K562 (cell line): ENCODE data around the gene TMTC2.

Experiments
- BMI1 ChIP-seq: fragments of 150-350 bp; IDR thresholded peaks from 2 replicates; pipeline ENCODE4 v1.6.1; 2014; ENCODE audit warnings: low read length
- CREB1 ChIP-seq, 2 experiments: sonication (generic) in 1 of 2; formaldehyde crosslinking in 1 of 2; IDR thresholded peaks; 2 replicates each; pipeline versions ENCODE4 v1.6.1 to v1.8.0; 2012 to 2022; ENCODE audit warnings: inconsistent platforms in 1 of 2, mild to moderate bottlenecking in 1 of 2, missing genetic modification reagents in 1 of 2, moderate library complexity in 1 of 2
- EWSR1 ChIP-seq: fragments of 450-650 bp; IDR thresholded peaks from 2 replicates; pipeline ENCODE4 v1.6.1; 2018; ENCODE audit warnings: borderline replicate concordance, mild to moderate bottlenecking, low read depth, moderate library complexity; ENCODE audit not compliant: partially characterized antibody
- MAZ ChIP-seq, 2 experiments: fragments of 450-650 bp in 1 of 2; sonication (generic) in 1 of 2; formaldehyde crosslinking; IDR thresholded peaks in 1 of 2; conservative IDR thresholded peaks in 1 of 2; 2 replicates each; pipeline versions ENCODE4 v1.4.0 to v1.5.0; 2020; ENCODE audit warnings: mild to moderate bottlenecking in 1 of 2, missing genetic modification reagents in 1 of 2
- MYC ChIP-seq, 2 experiments: fragments of 250-450 bp in 1 of 2; sonication (Bioruptor Pico) in 1 of 2; IDR thresholded peaks; 2 replicates each; pipeline versions ENCODE4 v1.5.1 to v1.6.1; 2012 to 2021; ENCODE audit warnings: low read depth in 2 of 2, borderline replicate concordance in 1 of 2, improper control_type of control experiment in 1 of 2, low read length in 1 of 2, mild to moderate bottlenecking in 1 of 2, moderate library complexity in 1 of 2
- POLR2A ChIP-seq: fragments of 450-650 bp; conservative IDR thresholded peaks from 2 replicates; pipeline ENCODE4 v1.6.1; 2016
- RB1 ChIP-seq: fragments of 450-650 bp; IDR thresholded peaks from 2 replicates; pipeline ENCODE4 v1.6.1; 2017; ENCODE audit warnings: low read depth, mild to moderate bottlenecking
- SRSF9 ChIP-seq: fragments of 200-400 bp; formaldehyde crosslinking; IDR thresholded peaks from 2 replicates; pipeline ENCODE4 v1.6.1; 2017; ENCODE audit warnings: low read depth, low read length, borderline replicate concordance
- ZNF766 ChIP-seq: fragments of 200-800 bp; sonication (Bioruptor generic); conservative IDR thresholded peaks from 2 replicates; pipeline ENCODE4 v1.6.1; 2016; ENCODE audit warnings: missing genetic modification characterization, missing compliant biosample characterization
- ZNF785 ChIP-seq: fragments of 250-450 bp; sonication (Bioruptor Pico); IDR thresholded peaks from 2 replicates; pipeline ENCODE4 v1.4.0; 2020; ENCODE audit warnings: mild to moderate bottlenecking
- TF ChIP-seq, protein P1 (sequence below): IDR thresholded peaks from 2 replicates; pipeline ENCODE4 v1.6.1; 2011; ENCODE audit not compliant: insufficient read length; ENCODE audit errors: extremely low read depth

DNA sequence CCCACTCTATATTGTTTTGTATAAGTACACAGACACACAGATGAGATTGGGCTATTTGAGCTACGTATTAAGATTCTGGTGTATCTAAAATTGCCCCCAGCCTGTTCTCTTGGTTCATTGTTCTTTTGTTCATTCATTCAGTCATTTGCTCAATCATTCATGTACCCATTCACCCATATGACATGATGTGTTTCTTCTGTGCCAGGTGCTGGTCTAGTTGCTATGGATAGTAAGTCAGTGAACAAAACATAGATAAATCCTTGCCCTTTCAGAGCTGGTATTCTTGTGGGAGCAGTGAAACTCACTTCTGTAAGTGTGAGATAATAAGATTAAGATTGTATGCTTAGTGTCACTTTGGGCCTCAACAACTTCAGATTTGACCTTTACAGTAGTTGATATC, 191.3 kb downstream of the TMTC2 start:
- TF ChIP-seq EWSR1, result no peak
- no peak for TF ChIP-seq ZNF785 (CRISPR knock-in tag)
- TF ChIP-seq ZNF766 (CRISPR knock-in tag), result no peak
- no peak for TF ChIP-seq POLR2A
- no peak for TF ChIP-seq MYC (IDR thresholded peaks at IDR 0.05; ENCODE audit: low read depth, low read length)
- TF ChIP-seq MYC (CRISPR knock-in tag; IDR thresholded peaks at IDR 0.05; ENCODE audit: borderline replicate concordance, low read depth), result no peak
- TF ChIP-seq BMI1, result no peak
- TF ChIP-seq SRSF9, result no peak
- no peak for TF ChIP-seq RB1
- TF ChIP-seq, protein P1, sequence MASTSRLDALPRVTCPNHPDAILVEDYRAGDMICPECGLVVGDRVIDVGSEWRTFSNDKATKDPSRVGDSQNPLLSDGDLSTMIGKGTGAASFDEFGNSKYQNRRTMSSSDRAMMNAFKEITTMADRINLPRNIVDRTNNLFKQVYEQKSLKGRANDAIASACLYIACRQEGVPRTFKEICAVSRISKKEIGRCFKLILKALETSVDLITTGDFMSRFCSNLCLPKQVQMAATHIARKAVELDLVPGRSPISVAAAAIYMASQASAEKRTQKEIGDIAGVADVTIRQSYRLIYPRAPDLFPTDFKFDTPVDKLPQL, result no peak
- no peak for TF ChIP-seq CREB1 (IDR thresholded peaks at IDR 0.05)
- TF ChIP-seq CREB1 (CRISPR knock-in tag; IDR thresholded peaks at IDR 0.05), result no peak
- TF ChIP-seq MAZ (CRISPR knock-in tag; conservative IDR thresholded peaks at IDR 0.05 in 1 of 2, IDR thresholded peaks at IDR 0.05 in 1 of 2), result no peak
